Measurements from ENCODE around the gene AMN.

The AMN gene

GRCh38 chr14:102901633-102902032 lies 20.8 kb upstream of the AMN start:
- Histone ChIP-seq H3K4me3 (no peak overlapping the region), H3K27ac (no peak overlapping the region), H3K36me3 (peaks cover 8 to 59% (median 24%) of the 10 kb centered on the region in 3 donors), H3K9me3 (no peaks in the 10 kb centered on the region), H3K4me1 (no peaks in the 10 kb centered on the region), H3K27me3 (no peaks in the 10 kb centered on the region)
- no peak for DNase-seq
- intact Hi-C loops (cut with DNase I; ENCODE audit: low total_unique reads), result no loop called here
- TF ChIP-seq CTCF (IDR thresholded peaks at IDR 0.05), result no peak

- Histone ChIP-seq H3K9me3 (no peaks in the 10 kb centered on the region), H3K27me3 (no peaks in the 10 kb centered on the region), H3K36me3 (peaks cover 11 to 63% (median 28%) of the 10 kb centered on the region in 3 donors), H3K4me1 (no peaks in the 10 kb centered on the region), H3K4me3 (no peak overlapping the region), H3K27ac (no peak overlapping the region)
- no peak for DNase-seq
- intact Hi-C loops (cut with DNase I; ENCODE audit: low total_unique reads), result no loop called here
- TF ChIP-seq CTCF (IDR thresholded peaks at IDR 0.05), result no peak
Measured at GRCh38 chr14:102902086-102902485, 20.4 kb upstream of the AMN start.

- H3K4me3 ChIP-seq, result no peak overlapping the region
- H3K36me3 ChIP-seq, result peaks cover 12 to 65% (median 31%) of the 10 kb centered on the region in 3 donors
- H3K9me3 ChIP-seq, result no peaks in the 10 kb centered on the region
- no peaks in the 10 kb centered on the region for H3K4me1 ChIP-seq
- no peak for DNase-seq
- no peak overlapping the region for H3K27ac ChIP-seq
- no peak for TF ChIP-seq CTCF (IDR thresholded peaks at IDR 0.05)
- no peaks in the 10 kb centered on the region for H3K27me3 ChIP-seq
- intact Hi-C loops (cut with DNase I; ENCODE audit: low total_unique reads), result no loop called here
Measured at GRCh38 chr14:102902523-102903247, 19.8 kb upstream of the AMN start.

- no peak for TF ChIP-seq CTCF (IDR thresholded peaks at IDR 0.05)
- Histone ChIP-seq H3K27me3 (no peaks in the 10 kb centered on the region), H3K27ac (no peak overlapping the region), H3K9me3 (no peaks in the 10 kb centered on the region), H3K4me1 (no peaks in the 10 kb centered on the region), H3K36me3 (peaks cover 12 to 60% (median 31%) of the 10 kb centered on the region in 3 donors), H3K4me3 (no peak overlapping the region)
- intact Hi-C loops (cut with DNase I; ENCODE audit: low total_unique reads), result no loop called here
- DNase-seq, result no peak
Measured at GRCh38 chr14:102903248-102903888, 19.1 kb upstream of the AMN start.

GRCh38 chr14:102903889-102904512 lies 18.5 kb upstream of the AMN start:
- Histone ChIP-seq H3K27me3 (no peaks in the 10 kb centered on the region), H3K36me3 (peaks cover 9 to 54% (median 31%) of the 10 kb centered on the region in 3 donors), H3K4me3 (no peak overlapping the region), H3K9me3 (no peaks in the 10 kb centered on the region), H3K27ac (no peak overlapping the region), H3K4me1 (no peaks in the 10 kb centered on the region)
- intact Hi-C loops (cut with DNase I; ENCODE audit: low total_unique reads), result no loop called here
- no peak for TF ChIP-seq CTCF (IDR thresholded peaks at IDR 0.05)
- no peak for DNase-seq

Measured in tibial artery (tissue), 4 donors.